NCI-H510A (cell line): Measurements from ENCODE around the gene THOC5.
"Not testable (repeated sequence)": the region's sequence is repeated elsewhere in the genome, so short reads cannot be mapped to it uniquely, and the experiment has no call there.

Experiments used
- DNase-seq: peaks from one replicate; lab custom pipeline; 2025; lab: John Stamatoyannopoulos, UW

THOC5 gene

GRCh38 chr22:29563652-29564460 lies 10.3 kb upstream of the THOC5 start:
- no peak for DNase-seq

GRCh38 chr22:29559853-29560252 lies 6.3 kb upstream of the THOC5 start:
- no peak for DNase-seq

- DNase-seq = no peak
Observed at GRCh38 chr22:29559030-29559429, 5.5 kb upstream of the THOC5 start.

GRCh38 chr22:29555065-29555644 lies 1.6 kb upstream of the THOC5 start:
- DNase-seq = no peak

GRCh38 chr22:29552357-29552756 lies 1.2 kb downstream of the THOC5 start:
- not testable (repeated sequence) for DNase-seq

- no peak for DNase-seq
Observed at GRCh38 chr22:29550005-29550404, 3.6 kb downstream of the THOC5 start.

- DNase-seq = not testable (repeated sequence)
Observed at GRCh38 chr22:29545045-29545444, 8.5 kb downstream of the THOC5 start.

GRCh38 chr22:29541845-29542244 lies 11.7 kb downstream of the THOC5 start:
- DNase-seq = no peak

- no peak for DNase-seq
Observed at GRCh38 chr22:29539105-29539504, 14.5 kb downstream of the THOC5 start.

GRCh38 chr22:29536411-29536810 lies 17.1 kb downstream of the THOC5 start:
- no peak for DNase-seq

- DNase-seq = no peak
Observed at GRCh38 chr22:29531419-29531818, 22.1 kb downstream of the THOC5 start.

- no peak for DNase-seq
Observed at GRCh38 chr22:29530716-29531115, 22.8 kb downstream of the THOC5 start.

- DNase-seq = no peak
Observed at GRCh38 chr22:29528144-29528543, 25.4 kb downstream of the THOC5 start.

GRCh38 chr22:29524442-29525191 lies 28.9 kb downstream of the THOC5 start:
- DNase-seq = no peak

GRCh38 chr22:29523761-29524160 lies 29.8 kb downstream of the THOC5 start:
- no peak for DNase-seq

- DNase-seq = no peak
Observed at GRCh38 chr22:29521526-29521925, 32.0 kb downstream of the THOC5 start.

- DNase-seq = no peak
Observed at GRCh38 chr22:29520851-29521250, 32.7 kb downstream of the THOC5 start.

GRCh38 chr22:29519996-29520395 lies 33.6 kb downstream of the THOC5 start:
- no peak for DNase-seq

GRCh38 chr22:29518427-29518826 lies 35.1 kb downstream of the THOC5 start:
- DNase-seq = no peak

- no peak for DNase-seq
Observed at GRCh38 chr22:29517215-29517908, 36.2 kb downstream of the THOC5 start.

- no peak for DNase-seq
Observed at GRCh38 chr22:29512031-29512430, 41.5 kb downstream of the THOC5 start.

GRCh38 chr22:29511126-29511862 lies 42.3 kb downstream of the THOC5 start:
- no peak for DNase-seq
